Activated CD8-positive, alpha-beta memory T cell treated with anti-CD3 and anti-CD28 coated beads, Interleukin-2, amount 50 U/mL, for 1 hour (primary cell): Measurements from ENCODE around the gene TRAM2.

Experiments used
- DNase-seq: peaks from one replicate; pipeline ENCODE4 v3.0.0-alpha.2; 2020; ENCODE audit errors: extremely low read depth

TRAM2 gene

DNA sequence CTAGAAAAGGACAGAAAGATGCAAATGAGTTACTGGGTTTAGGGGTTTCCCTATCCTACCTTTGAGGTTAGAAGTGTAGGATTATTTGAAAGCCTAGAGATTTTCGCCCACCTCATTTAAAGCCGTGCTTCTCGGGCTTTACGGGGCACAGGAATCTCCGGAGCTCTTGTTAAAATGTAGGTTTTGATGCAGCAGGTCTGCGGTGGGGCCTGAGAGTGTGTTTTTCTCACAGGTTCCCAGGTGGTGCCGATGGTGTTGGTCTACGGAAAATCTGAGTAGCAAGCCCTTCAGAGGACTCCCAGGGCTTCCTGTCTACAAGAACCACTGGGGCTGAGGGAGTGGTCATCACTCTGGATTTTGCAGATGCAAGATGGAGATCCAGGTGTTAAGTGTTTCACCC, 47.5 kb downstream of the TRAM2 start:
- DNase-seq, result no peak

DNA sequence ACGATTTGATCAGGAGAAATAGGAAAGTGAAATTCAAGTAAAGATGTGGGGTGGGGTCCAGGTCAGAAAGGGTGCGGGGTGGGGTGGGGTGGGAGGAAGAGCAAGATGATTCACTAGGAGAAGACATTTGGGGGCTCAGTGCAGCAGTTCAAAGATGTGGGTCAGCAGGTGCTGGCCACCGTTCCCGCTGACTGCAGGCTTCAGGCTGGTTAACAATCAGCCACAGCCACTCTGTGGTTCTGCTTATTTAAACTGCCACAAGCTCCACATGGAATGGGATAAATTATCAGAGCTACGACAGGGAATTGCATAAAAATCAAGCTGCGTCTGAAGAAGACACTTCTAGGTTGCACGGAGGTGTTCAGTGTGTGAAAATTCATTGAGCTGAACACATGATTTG, 49.4 kb downstream of the TRAM2 start:
- DNase-seq, result no peak

DNA sequence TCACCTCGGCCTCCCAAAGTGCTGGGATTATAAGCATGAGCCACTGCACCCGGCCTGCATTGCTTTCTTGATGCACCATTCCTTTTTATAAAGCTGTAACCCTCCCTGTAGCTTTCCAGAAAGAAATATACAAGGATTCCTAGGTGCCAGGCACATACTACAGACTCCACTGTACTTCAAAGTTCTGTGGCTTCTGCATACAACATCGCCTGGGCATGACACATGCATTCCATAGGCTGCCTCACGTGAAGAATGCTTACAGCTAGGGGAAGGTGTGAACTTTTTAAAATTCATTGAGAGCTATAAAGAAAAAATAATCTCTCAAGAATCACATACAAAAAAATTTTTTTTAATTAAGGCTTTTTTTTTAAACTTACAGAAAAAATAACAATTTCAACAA, 50.2 kb downstream of the TRAM2 start:
- DNase-seq, result no peak

DNA sequence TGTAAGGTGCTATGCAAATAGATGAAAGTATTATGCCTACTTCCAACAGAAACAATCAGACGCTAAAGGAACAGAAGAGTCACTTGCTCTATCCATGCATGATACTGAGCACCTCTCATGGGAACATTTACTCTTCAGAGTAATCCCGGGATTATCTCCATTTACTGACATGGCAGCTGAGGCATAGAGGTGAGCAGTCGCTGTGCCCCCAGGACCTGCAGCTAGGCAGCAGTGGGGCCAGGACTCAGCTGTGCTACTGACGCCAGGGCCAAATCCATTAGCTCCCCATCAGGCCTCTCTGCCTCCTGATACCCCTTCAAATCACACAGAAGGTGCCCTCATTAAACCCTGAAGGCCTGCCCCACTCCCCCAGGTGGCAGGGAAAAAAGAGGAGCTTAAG, 51.9 kb downstream of the TRAM2 start:
- DNase-seq, result no peak

DNA sequence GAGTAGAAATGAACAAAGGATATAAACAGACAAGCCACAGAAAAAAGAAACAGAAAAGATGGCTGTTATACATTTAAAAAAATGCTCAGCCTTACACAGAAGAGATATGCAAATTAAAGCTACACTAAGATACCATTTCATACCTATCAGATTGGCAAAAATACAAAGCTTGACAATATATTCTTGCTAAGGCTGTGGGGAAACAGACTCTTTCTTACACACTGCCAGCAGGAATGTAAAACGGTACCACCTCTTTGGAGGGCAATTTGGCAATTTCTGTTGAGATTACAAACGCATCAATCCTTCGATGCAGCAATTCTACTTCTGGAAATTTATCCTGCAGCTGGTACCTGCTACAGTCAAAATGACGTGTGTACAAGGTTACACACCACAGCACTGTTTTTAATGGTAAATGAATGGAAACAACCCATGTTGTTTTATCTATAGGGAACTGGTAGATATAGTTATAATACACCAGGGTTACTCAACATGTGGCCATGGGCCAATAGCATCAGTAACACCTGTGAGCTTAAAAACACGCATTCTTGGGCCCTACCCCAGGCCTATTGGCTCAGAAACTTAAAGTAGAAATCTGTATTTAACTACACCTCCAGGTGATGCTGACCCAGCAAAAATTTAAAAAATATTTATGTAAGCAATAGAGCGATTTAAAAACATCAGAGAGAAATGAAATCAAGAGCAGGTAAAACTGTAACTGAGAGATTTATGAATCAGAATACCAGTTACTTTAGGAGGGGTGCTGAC, 53.3 kb downstream of the TRAM2 start:
- DNase-seq, result no peak

DNA sequence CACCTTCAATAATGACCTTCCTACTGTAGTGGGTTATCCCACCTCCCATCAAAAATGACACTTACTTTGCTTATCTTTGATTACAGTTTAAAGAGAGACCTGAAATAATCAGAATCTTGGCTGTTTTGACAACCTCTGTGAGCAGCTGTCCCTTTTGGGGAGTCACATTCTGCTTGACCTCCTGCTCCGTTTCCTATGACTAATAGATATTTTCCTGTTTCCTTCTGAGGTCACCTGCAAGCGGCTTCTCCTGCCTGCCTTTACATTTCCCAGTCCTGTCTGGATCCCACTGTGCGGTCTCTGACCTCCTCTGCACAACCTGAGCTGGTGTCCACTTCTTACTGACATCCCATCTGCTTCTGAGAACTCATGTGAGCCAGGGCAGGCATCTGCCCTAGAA, 54.2 kb downstream of the TRAM2 start:
- no peak for DNase-seq

DNA sequence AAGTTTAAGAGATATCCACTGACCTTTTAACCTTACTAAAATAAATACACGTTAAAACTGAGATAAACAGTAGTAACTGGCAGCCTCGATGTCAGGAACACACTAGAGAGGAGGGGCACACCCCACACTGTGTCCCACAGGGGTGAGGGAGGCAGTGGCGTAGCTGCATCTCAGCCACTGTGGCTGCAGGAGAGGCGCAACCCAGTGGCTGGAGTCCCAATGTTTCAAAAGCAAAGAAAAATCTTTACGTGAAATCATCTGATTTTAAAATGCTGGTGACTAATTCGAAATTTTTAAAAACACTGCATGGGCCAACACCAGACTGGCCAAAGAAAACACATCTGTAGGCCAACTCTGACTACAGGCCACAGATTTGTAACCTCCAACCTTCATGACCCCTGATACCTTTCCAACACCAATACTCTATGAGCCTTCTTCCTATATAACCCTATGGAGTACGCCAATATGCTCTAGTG, 54.7 kb downstream of the TRAM2 start:
- no peak for DNase-seq

DNA sequence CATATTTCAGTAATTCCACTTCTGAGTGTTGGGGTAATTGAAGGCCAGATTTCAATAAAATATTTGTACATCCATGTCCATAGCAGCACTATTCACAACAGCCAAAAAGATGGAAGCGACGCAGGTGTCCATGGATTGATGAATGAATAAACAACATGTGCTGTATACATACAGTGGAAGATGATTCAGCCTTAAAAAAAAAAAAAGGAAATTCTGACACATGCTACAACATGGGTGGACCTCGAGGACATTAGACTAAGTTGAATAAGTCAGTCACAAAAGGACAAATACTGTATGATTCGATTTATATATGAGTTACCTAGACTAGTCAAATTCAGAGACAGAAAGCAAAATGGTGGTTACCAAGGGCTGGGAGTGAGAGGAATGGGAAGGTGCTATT, 57.2 kb downstream of the TRAM2 start:
- no peak for DNase-seq

DNA sequence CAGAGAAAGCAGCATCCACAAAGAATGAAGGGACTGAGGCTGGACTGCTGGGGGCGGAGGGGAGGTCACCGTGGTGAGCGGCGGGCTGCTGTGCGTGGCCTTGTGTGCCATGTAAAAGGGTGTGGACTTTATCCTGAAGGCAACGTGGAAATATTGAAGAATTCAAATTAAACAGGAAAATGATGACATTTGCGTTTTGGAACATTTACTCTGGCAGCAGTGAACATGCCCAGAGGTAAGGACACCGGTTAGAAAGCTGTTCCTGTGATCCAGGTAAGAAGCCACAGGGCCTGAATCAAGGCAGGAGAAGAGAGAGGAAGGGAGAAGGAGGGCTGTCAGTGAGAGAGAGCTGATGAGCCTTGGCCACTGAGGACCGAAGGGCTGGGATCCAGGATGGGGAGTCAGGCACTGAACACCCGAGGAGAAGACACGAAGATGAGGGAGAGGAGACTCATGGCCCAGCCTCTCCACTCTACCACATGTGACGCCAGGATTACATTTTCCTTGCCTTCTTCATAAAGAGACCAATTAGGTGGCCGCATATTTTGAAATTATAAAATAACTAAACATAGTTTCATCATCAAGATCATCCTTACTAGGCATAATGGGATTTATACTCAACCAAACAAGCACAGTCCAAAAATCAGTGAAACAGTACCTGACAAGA, 58.4 kb downstream of the TRAM2 start:
- no peak for DNase-seq

DNA sequence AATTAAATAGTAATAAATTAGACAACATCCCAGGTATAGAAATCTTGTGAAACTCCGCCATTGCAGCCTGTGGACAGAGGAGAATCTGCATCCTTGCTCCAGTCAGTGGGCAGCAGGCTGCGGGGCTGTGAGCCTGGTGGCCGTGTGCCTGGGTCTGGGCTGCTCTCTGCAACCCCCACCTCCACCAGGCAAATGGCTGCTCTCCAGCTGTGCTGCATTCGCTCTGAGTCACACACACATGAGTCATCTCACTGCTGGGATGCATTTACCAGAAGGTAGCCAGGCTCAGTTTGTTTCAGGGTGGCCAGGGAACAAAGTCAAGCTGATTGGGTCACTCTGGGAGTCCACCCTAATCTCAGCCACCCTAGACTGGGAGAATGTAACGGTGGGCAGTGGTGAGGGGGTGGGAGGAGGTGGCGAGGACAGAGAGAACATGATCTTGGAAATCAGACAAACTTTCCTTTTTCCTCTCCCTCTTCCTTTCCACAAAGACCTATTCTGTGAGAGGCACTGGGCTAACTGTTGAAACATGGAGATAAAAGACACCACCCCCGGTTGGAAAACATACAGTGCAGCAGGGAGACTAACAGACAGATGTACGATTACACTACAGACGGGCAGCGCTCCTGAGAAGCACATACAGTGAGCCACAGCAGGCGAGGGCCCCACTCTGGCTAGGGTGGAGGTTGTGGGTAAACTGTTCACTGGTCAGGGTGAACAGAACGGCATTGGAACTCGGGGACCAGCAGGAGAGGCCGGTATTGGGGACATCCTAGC, 59.2 kb downstream of the TRAM2 start:
- no peak for DNase-seq

DNA sequence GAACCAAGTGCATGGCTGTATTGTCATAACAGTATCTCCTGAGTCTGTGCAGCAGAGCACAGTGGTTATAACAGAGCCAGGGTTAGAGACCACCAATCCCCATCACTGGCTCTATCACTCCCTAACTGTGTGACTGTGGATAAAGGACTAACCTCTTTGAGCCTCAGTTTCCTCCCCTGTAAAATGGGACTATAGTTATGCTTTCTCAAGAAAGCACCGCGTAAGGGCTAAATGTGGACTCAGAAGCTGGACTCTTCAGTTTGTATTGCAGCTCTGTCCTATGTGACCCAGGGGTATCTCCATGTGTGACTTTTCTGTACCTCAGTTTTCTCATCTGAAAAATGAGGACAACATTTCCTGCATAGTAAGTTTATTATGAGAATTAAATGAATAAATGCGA, 59.9 kb downstream of the TRAM2 start:
- no peak for DNase-seq

DNA sequence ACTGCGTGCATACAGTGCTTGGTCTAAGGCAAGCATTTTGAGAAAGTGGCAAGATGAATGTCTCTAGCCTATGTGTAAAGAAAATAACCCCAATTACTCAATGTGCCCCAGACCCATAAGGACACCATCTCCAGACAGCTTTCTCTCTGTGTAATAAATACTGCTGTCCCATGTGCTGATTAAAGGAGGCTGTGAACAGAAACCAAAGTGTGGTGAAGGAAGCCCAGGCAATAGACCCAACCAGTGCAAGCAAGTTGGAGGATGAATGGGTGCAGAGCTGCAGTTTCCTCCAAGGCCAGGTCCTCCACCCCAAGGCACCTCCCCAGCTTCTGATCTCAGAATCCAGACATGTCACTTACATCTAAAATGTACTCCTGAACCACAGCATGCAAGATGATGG, 60.6 kb downstream of the TRAM2 start:
- DNase-seq, result no peak

DNA sequence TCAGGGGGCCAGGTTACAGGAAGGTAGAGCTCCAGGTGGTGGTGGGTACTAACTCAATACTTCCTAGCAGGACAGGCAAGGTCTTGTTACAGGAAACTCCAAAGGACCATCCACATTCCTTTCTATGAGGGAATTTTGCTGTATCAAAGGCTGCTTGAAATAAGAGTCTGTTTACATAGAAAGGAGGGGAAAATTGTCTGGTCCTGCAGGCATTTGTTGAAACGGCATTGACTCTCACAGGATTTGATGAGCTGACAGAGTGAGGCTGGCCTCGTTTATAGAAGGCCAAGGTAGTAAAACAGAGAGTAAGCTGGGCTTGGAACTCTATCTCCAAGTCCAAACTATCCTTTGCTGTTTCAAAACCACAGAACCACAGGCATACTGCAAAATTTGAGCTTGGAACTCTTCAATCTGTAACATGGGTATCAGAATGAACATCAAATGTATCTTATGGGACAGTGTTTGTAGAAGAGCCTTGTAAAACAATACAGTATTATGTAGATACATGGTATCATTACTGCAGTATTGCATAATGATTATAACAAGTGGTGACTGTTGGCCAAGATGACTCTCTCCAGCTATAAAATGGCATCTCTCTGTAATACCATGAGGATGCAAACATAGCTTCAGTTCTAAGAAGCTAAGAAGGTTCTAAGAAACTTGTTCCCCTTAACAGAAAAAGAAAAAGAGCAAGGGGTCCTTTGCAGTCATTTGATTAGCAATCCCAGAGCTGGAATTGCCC, 61.5 kb downstream of the TRAM2 start:
- DNase-seq, result no peak

DNA sequence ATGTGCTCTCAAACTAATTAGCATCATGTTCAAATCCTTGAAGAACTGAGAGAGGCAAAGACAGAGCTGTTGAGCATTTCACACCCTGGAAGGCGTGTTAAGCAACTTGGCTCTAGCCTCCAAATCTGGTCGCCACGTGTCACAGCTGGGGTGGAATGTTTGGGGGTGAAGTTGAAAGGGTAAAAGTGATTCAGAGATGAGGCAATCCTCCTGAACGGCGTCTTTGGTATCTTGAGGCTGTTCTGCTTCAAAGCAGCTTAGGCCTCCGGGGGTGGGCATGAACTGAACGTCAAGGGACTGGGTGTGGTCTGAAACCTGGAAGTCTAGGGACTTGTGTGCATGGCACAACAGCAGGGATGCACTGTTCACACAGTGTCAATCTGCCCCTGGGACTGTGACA, 62.3 kb downstream of the TRAM2 start:
- DNase-seq, result no peak

DNA sequence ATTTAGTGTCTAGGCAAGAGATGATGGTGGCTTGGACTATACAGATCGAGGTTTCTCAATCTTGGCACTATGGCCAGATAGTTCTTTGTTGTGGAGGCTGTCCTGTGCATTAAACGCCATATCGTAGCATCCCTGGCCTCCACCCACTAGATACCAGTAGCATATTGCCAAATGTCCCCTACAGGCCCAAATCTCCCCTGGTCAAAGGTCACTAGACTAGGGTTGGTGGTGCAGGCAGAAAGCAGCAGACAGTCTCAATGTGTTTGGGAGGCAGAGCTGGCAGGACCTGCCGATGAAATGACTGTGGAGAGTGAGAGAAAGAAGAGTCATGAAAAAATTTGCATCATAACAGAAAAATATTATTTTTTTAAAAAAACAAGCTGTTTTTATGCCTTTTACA, 63.0 kb downstream of the TRAM2 start:
- no peak for DNase-seq

DNA sequence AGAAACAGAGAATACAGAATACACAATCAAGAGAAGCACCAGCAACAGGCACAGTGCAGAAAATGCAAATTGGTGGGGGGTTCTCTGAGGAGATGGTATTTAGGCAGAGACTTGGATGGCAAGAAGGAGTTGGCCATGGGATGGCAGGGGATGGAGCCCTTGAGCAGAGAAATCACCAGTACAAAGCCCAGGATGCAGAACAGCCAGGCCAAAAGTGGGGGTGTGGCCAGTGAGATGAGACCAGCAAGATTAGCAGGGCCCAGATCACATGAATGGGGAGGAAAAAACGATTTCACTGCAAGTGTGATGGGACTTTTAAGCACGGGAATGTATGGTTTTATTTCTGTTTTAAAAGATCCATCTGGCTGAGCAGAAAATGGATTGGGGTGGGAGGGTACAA, 63.4 kb downstream of the TRAM2 start:
- DNase-seq, result no peak

DNA sequence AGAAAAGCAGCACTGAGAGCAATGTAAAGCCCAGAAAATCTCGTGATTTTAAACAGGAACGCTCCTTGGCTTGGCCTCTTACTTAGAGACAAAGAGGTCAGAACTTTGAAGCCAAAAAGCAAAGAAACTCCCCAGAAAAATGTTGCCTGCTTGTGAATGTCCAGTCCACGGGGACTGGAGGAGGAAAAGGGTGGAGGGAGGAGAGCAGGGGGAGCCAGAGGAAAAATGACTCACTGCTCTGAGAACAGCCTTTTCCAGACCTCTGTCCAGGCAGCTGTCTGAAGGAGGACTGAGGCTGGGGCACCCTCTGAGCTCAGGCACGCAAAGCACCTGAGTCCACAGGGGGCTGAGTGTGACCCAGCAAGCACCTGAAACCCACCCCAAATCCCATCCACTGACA, 64.7 kb downstream of the TRAM2 start:
- DNase-seq, result no peak

DNA sequence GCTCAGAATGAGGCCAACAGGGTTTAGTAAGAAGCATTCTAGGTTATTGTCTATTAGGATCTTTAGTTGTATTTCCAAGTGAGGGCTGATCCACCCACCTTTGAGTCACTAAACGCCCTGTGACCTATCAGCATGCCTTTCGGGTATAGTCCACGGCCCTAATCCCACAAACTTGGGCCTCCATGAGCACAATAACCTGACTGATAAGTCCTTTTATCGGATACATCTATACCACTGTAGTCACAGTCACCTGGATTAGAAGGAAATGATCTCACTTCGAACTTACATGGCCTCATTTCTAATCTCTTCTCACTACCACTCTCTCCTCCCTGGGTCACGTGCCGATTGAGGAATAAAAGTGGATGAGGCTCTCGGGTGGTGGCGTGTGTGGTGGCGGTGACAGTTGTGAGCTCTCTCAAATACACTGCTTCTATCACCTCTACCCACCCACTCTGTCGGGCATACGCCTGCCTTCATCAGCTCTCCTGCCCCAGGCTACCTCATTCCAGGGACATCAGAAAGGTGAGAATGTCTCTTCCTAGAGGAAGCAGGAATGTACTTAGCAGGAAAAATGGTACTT, 65.2 kb downstream of the TRAM2 start:
- no peak for DNase-seq

DNA sequence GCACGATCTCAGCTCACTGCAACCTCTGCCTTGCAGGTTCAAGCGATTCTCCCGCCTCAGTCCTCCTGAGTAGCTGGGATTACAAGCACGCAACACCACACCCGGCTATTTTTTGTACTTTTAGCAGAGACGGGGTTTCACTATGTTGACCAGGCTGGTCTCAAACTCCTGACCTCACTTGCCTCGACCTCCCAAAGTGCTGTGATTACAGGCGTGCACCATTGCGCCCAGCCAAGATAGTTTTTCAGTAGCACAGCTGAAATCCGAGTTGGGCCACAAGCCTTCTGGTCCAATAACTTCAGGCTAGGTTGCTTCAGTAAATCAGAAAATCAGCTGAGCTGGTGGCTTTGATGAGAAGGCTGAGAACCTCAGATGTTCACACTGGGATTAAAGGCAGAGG, 65.7 kb downstream of the TRAM2 start:
- DNase-seq, result no peak

DNA sequence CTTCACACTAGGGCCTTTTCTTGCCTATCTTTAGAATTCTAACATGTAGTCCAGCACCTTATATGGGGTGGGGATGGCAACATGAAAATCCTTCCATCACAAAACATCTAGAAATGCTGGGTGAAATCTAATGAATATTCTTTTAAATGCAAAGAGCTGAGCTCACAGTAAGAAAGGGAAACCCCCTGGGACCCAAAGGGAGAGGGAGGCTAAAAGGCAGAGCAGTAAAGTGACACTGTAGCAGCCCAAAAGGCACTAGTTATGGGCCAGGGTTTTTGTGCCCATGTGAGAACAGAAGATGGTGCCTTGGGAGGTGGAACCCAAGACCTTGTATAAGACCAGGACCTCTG, 66.7 kb downstream of the TRAM2 start:
- DNase-seq, result no peak

DNA sequence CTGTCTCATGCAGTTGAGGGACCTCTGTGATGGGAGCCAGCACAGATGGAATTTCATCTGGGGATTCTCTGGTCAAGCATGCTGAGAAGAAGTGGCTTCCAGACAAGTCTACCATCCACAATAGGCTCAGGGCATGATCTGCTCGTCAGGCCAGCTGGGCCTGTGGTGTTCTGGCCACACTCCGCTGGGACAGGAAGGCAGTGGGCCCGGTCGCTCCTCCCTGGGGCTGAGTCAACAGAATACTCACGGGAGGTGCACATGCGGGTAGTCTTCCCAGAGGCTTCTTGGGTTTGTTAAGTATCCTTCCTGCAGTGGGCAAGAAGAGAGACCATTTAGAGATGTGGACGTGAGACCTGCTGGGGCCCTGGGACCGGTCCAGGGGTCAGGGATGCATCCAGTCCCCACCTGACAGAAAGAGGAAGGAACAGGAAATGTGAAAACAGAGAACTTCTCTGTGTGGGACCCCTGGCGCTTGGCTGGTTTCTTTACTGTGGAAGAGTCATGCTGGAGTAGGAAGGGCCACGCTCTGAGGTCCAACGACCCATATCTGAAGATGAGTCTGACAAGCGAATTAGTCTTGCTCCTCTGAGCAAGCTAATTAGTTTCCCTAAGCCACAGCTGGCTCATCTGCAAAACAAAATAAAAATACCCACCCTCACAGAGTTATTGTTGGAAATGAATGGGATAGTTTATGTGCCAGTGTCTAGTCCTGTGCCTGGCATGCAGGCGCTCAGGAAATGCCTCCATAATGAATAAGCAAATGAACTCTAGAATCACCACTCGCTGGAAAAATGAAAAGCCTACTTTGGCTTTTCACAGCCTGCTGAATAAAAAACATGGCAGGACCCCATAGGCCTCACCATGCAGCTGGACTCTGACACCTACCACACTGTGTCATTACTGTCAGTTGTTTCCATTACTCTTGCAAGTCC, 67.3 kb downstream of the TRAM2 start:
- no peak for DNase-seq
